Measurements from ENCODE around the gene IP6K3.

IP6K3 gene

GRCh38 chr6:33676416-33677142 is 70.1 kb downstream of the IP6K3 start:
- no peaks in the 10 kb centered on the region for H3K27me3 ChIP-seq (ENCODE audit: insufficient read depth, poor library complexity, severe bottlenecking)
- TF ChIP-seq, protein P1, sequence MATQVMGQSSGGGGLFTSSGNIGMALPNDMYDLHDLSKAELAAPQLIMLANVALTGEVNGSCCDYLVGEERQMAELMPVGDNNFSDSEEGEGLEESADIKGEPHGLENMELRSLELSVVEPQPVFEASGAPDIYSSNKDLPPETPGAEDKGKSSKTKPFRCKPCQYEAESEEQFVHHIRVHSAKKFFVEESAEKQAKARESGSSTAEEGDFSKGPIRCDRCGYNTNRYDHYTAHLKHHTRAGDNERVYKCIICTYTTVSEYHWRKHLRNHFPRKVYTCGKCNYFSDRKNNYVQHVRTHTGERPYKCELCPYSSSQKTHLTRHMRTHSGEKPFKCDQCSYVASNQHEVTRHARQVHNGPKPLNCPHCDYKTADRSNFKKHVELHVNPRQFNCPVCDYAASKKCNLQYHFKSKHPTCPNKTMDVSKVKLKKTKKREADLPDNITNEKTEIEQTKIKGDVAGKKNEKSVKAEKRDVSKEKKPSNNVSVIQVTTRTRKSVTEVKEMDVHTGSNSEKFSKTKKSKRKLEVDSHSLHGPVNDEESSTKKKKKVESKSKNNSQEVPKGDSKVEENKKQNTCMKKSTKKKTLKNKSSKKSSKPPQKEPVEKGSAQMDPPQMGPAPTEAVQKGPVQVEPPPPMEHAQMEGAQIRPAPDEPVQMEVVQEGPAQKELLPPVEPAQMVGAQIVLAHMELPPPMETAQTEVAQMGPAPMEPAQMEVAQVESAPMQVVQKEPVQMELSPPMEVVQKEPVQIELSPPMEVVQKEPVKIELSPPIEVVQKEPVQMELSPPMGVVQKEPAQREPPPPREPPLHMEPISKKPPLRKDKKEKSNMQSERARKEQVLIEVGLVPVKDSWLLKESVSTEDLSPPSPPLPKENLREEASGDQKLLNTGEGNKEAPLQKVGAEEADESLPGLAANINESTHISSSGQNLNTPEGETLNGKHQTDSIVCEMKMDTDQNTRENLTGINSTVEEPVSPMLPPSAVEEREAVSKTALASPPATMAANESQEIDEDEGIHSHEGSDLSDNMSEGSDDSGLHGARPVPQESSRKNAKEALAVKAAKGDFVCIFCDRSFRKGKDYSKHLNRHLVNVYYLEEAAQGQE (IDR thresholded peaks at IDR 0.05; ENCODE audit: insufficient replicate concordance, low read depth), result no peak
- TF ChIP-seq GABPA (IDR thresholded peaks at IDR 0.05; ENCODE audit: low read depth) (no peak), POLR2AphosphoS5 (IDR thresholded peaks at IDR 0.05; ENCODE audit: low read depth) (no peak), SPI1 (IDR thresholded peaks at IDR 0.05; ENCODE audit: borderline replicate concordance, low read depth) (no peak)
- DNase-seq (ENCODE audit: low read depth in 1 of 2, low spot score in 1 of 2), result no peak
- no peak overlapping the region for H3K4me3 ChIP-seq (replicated peaks; ENCODE audit: insufficient read depth, low read length)
- H3K27ac ChIP-seq (replicated peaks), result no peak overlapping the region

DNA sequence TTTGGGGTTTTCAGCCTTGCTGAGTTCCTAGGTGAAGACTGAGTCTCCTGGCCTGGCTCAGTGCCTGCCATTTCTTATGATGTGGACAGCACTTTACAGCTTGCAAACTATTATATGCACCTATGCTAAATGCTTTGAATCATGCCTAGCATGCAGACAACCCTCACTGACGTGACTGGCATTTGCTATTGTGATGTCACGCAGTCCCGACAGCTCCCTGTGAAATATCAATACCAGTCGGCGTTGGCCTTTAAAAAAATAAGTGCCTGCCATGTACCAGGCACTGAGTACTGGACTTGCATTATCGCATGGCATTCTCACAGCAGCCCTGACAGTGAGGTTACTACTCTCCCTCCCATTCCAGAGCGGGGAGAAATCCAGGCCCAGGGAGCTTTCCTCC is 70.7 kb downstream of the IP6K3 start:
- Histone ChIP-seq H3K27ac (replicated peaks) (no peak overlapping the region), H3K27me3 (ENCODE audit: insufficient read depth, poor library complexity, severe bottlenecking) (no peaks in the 10 kb centered on the region), H3K4me3 (replicated peaks; ENCODE audit: insufficient read depth, low read length) (no peak overlapping the region)
- DNase-seq (ENCODE audit: low read depth in 1 of 2, low spot score in 1 of 2), result no peak
- TF ChIP-seq SPI1 (IDR thresholded peaks at IDR 0.05; ENCODE audit: borderline replicate concordance, low read depth), result no peak
- no peak for TF ChIP-seq GABPA (IDR thresholded peaks at IDR 0.05; ENCODE audit: low read depth)
- TF ChIP-seq, protein P1 (IDR thresholded peaks at IDR 0.05; ENCODE audit: insufficient replicate concordance, low read depth), result no peak
- no peak for TF ChIP-seq POLR2AphosphoS5 (IDR thresholded peaks at IDR 0.05; ENCODE audit: low read depth)
- no peak for TF ChIP-seq CTCF (IDR thresholded peaks at IDR 0.05; ENCODE audit: insufficient read depth, low read length)

DNA sequence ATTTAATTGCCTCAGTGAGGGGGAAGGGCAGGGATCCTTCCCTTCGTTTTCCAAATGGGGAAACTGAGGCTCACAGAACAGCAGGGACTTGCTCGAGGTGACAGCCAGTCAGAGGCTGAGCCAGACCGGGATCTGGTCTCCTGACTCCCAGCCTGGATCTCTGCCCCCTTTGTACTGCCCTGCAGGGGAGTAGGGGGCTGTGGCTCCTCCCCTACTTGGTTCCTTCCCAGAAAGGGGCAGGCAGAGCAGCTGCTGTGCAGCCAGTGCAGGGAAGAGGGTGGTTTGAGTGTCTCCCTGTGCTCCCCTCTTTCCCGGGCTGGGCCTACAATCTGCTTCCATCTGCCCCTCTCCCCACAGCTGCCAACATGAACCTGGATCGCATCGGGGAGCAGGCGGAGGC is 72.9 kb downstream of the IP6K3 start:
- Histone ChIP-seq H3K4me3 (replicated peaks; ENCODE audit: insufficient read depth, low read length) (no peak overlapping the region), H3K27me3 (ENCODE audit: insufficient read depth, poor library complexity, severe bottlenecking) (no peaks in the 10 kb centered on the region), H3K27ac (replicated peaks) (no peak overlapping the region)
- DNase-seq (ENCODE audit: low read depth in 1 of 2, low spot score in 1 of 2), result no peak
- TF ChIP-seq SPI1 (IDR thresholded peaks at IDR 0.05; ENCODE audit: borderline replicate concordance, low read depth), result no peak

GRCh38 chr6:33672808-33673207 is 73.9 kb downstream of the IP6K3 start:
- peak; percentile 41 to 51 for DNase-seq (ENCODE audit: low read depth in 1 of 2, low spot score in 1 of 2)
- TF ChIP-seq SPI1 (IDR thresholded peaks at IDR 0.05; ENCODE audit: borderline replicate concordance, low read depth) (no peak), CTCF (IDR thresholded peaks at IDR 0.05; ENCODE audit: insufficient read depth, low read length) (peak; percentile 23)
- H3K27ac ChIP-seq (replicated peaks), result no peak overlapping the region
- H3K27me3 ChIP-seq (ENCODE audit: insufficient read depth, poor library complexity, severe bottlenecking), result no peaks in the 10 kb centered on the region
- H3K4me3 ChIP-seq (replicated peaks; ENCODE audit: insufficient read depth, low read length), result no peak overlapping the region

DNA sequence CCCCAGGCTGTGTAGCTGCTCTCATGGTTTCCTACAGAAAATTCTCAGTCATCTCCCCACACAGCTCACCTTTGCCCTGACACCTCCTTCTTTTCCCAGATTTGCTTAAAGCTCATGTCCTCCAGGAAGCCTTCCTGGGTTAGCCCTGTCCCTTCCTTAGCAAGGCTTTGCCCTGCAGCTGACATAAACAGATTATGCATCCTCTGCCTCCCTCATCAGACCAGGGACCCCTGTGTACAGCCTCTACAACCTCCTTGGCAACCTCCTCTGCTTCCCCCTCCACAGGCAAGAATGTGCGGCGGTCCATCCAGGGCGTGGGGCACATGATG is 75.0 kb downstream of the IP6K3 start:
- TF ChIP-seq SPI1 (IDR thresholded peaks at IDR 0.05; ENCODE audit: borderline replicate concordance, low read depth) (no peak), GABPA (IDR thresholded peaks at IDR 0.05; ENCODE audit: low read depth) (no peak), CTCF (IDR thresholded peaks at IDR 0.05; ENCODE audit: insufficient read depth, low read length) (no peak), POLR2AphosphoS5 (IDR thresholded peaks at IDR 0.05; ENCODE audit: low read depth) (no peak)
- TF ChIP-seq, protein P1 (IDR thresholded peaks at IDR 0.05; ENCODE audit: insufficient replicate concordance, low read depth), result no peak
- no peaks in the 10 kb centered on the region for H3K27me3 ChIP-seq (ENCODE audit: insufficient read depth, poor library complexity, severe bottlenecking)
- no peak overlapping the region for H3K27ac ChIP-seq (replicated peaks)
- no peak for DNase-seq (ENCODE audit: low read depth in 1 of 2, low spot score in 1 of 2)
- no peak overlapping the region for H3K4me3 ChIP-seq (replicated peaks; ENCODE audit: insufficient read depth, low read length)

All from HL-60 (cell line).